GM06990 (cell line): ENCODE data around the gene CUX1.

Experiments
- DNase-seq: peaks from one replicate; pipeline ENCODE4 v3.0.0-alpha.2; 2011; ENCODE audit not compliant: insufficient read length; ENCODE audit errors: extremely low read depth
- H3K27me3 ChIP-seq: replicated peaks from 2 replicates; pipeline ENCODE4 v1.6.0; 2011; ENCODE audit warnings: low read length; ENCODE audit not compliant: control insufficient read depth, insufficient read depth
- H3K36me3 ChIP-seq: 2 replicates; pipeline ENCODE4 v1.5.1; 2011; ENCODE audit warnings: low read length; ENCODE audit not compliant: control insufficient read depth, insufficient read depth
- H3K4me3 ChIP-seq: replicated peaks from 2 replicates; pipeline ENCODE4 v1.5.1; 2011; ENCODE audit warnings: low read depth, mild to moderate bottlenecking, control low read depth, low read length
- CTCF ChIP-seq: IDR thresholded peaks from 2 replicates; pipeline ENCODE4 v1.5.1; 2011; ENCODE audit warnings: low read length, control low read depth, mild to moderate bottlenecking, inconsistent platforms; ENCODE audit not compliant: insufficient read depth, poor library complexity, severe bottlenecking

The CUX1 gene

GRCh38 chr7:101972627-101973026 is 155.2 kb downstream of the CUX1 start:
- no peak for TF ChIP-seq CTCF
- Histone ChIP-seq H3K27me3 (no peaks in the 10 kb centered on the region), H3K4me3 (no peak overlapping the region), H3K36me3 (no peaks in the 10 kb centered on the region; the same call in 1 of the 2 replicates)
- DNase-seq, result no peak

- DNase-seq, result no peak
- Histone ChIP-seq H3K27me3 (no peaks in the 10 kb centered on the region), H3K36me3 (no peaks in the 10 kb centered on the region; the same call in 1 of the 2 replicates), H3K4me3 (no peak overlapping the region)
- no peak for TF ChIP-seq CTCF
These were observed 155.7 kb downstream of the CUX1 start for GRCh38 chr7:101973130-101973529.

GRCh38 chr7:101974393-101974792 is 157.0 kb downstream of the CUX1 start:
- no peak for TF ChIP-seq CTCF
- no peak for DNase-seq
- no peaks in the 10 kb centered on the region for H3K27me3 ChIP-seq
- no peaks in the 10 kb centered on the region; the same call in 1 of the 2 replicates for H3K36me3 ChIP-seq
- no peak overlapping the region for H3K4me3 ChIP-seq

GRCh38 chr7:101975046-101975445 is 157.6 kb downstream of the CUX1 start:
- no peak for TF ChIP-seq CTCF
- no peak overlapping the region for H3K4me3 ChIP-seq
- H3K27me3 ChIP-seq, result no peaks in the 10 kb centered on the region
- DNase-seq, result no peak
- no peaks in the 10 kb centered on the region; the same call in 1 of the 2 replicates for H3K36me3 ChIP-seq

GRCh38 chr7:101976411-101976810 is 159.0 kb downstream of the CUX1 start:
- no peak for TF ChIP-seq CTCF
- no peaks in the 10 kb centered on the region; the same call in 1 of the 2 replicates for H3K36me3 ChIP-seq
- no peak overlapping the region for H3K4me3 ChIP-seq
- DNase-seq, result no peak
- H3K27me3 ChIP-seq, result no peaks in the 10 kb centered on the region

GRCh38 chr7:101977249-101977648 is 159.8 kb downstream of the CUX1 start:
- Histone ChIP-seq H3K36me3 (no peaks in the 10 kb centered on the region; the same call in 1 of the 2 replicates), H3K4me3 (no peak overlapping the region), H3K27me3 (no peaks in the 10 kb centered on the region)
- DNase-seq, result no peak
- no peak for TF ChIP-seq CTCF
